Lower lobe of right lung (tissue), 2 donors: ENCODE measurements around the gene IFNL3. TPM values are rescaled to one million over a fixed set of nuclear protein-coding genes. Genes with fewer than 3 reads are reported as not detected.

Experiments
- ATAC-seq, 2 donors: fragments of 200-7000 bp; cut with Tn5 transposase; one replicate each; pipeline ENCODE4 v1.9.1; 2020 to 2022; ENCODE audit warnings: mild to moderate bottlenecking in 2 of 2, moderate library complexity in 2 of 2
- DNase-seq: peaks from one replicate; pipeline ENCODE4 v3.0.0-alpha.2; 2020
- H3K27ac ChIP-seq: fragments of 200-600 bp; one replicate; pipeline ENCODE4 v1.8.0; 2022
- H3K27me3 ChIP-seq: fragments of 200-600 bp; one replicate; pipeline ENCODE4 v1.8.0; 2022; ENCODE audit warnings: low read depth
- H3K36me3 ChIP-seq: fragments of 200-600 bp; one replicate; pipeline ENCODE4 v1.8.0; 2022; ENCODE audit warnings: mild to moderate bottlenecking
- H3K4me1 ChIP-seq: fragments of 200-600 bp; one replicate; pipeline ENCODE4 v1.8.0; 2022
- H3K4me3 ChIP-seq: fragments of 200-600 bp; one replicate; pipeline ENCODE4 v1.8.0; 2022; ENCODE audit warnings: mild to moderate bottlenecking
- H3K9me3 ChIP-seq: fragments of 200-600 bp; one replicate; pipeline ENCODE4 v1.8.0; 2022
- CTCF ChIP-seq: fragments of 200-600 bp; IDR thresholded peaks from one replicate; pipeline ENCODE4 v1.8.0; 2022; ENCODE audit warnings: antibody characterized with exemption, mild to moderate bottlenecking
- intact Hi-C: fragments of 100-400 bp; cut with DNase I; formaldehyde crosslinking; loops from one replicate; pipeline ENCODE4 v1.11.0; 2022
- total RNA-seq: library from RNA; stranded (reverse); fragmentation: NEBNext Ultra II Directional; extraction: Animal tissue kit (Norgen Biotek cat#: 25700); gene quantifications from one replicate; pipeline ENCODE4 v1.2.1, GENCODE V29; 2021
- donor health status: DM: no; HTN: yes; CAD: no; lungs with severe emphysema.

The IFNL3 gene
- total RNA-seq, 1 donor from 2014 or later, result not detected

DNA sequence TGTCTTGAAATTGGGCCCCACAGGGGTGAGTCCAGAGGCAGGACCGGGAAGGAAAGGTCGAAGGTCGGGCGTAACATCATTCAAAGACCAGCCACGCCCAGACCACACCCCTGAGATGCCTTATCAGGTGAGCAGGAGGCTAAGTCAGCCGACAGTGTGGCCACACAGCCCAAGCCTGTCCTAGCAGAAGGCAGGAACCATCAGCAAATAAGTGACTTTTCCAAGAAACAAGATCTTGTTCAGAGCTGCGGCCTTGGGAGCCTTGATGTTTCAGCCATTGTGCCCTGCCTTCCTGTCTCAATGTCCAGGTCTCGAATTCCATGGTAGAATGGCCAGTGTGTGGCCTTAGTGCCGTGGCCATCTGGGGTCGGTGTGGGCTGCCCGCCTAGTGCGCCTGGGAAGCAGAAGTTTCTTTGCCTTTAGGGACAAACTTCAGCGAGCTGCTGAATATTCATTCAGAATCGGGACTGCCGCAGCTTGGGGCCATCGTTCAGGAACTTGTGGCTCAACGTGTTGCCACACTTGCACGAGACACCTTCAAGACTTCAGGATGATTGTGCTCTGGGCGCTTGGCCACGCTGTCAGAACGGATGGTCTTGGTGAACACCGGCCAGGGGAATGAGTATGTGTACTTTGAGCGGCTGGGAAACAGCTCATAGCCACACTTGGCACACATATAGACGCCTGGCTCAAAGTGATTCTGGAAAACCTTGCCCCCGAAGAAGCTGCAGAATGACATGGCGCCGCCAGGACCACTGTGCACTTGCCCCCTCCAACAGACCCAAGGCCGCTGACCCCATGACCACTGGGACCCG, 9.9 kb upstream of the IFNL3 start:
- no peaks in the 10 kb centered on the region for H3K9me3 ChIP-seq
- H3K27ac ChIP-seq, result no peak overlapping the region
- TF ChIP-seq CTCF, result no peak
- no peaks in the 10 kb centered on the region for H3K36me3 ChIP-seq
- peaks cover 21% of the 10 kb centered on the region for H3K27me3 ChIP-seq
- DNase-seq (no peak), ATAC-seq (no peak)
- H3K4me3 ChIP-seq, result no peak overlapping the region
- intact Hi-C loops, result no loop called here
- H3K4me1 ChIP-seq, result no peaks in the 10 kb centered on the region

DNA sequence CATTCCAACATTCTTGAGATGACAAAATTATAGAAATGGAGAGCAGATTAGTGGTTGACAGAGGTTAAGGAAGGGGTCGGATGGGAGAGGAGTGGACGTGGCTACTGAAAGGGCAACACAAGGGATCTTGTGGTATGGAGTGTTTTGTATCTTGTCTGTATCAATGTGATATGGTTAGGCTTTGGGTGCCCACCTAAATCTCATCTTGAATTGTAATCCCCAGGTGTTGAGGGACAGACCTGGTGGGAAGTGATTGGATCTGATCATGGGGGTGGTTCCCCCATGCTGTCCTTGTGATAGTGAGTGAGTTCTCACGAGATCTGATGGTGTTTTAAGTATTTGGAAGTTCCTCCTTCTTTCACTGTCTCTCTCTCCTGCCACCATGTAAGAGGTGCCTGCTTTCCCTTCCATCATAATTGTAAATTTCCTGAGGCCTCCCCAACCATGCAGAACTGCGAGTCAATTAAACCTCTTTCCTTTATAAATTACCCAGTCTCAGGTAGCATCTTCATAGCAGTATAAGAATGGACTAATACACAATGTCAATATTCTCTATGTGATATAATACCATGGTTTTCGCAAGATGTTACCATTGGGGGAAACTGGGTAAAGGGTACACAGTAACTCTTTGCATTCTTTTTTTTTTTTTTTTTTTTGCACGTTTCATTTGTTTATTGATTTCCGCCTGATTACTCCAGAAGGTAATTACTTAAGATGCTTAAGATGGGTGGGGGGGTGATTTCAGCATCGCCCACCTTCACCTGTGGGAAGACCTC, 8.8 kb upstream of the IFNL3 start:
- no peaks in the 10 kb centered on the region for H3K9me3 ChIP-seq
- no peak overlapping the region for H3K4me3 ChIP-seq
- H3K36me3 ChIP-seq, result no peaks in the 10 kb centered on the region
- ATAC-seq, result no peak
- TF ChIP-seq CTCF, result no peak
- intact Hi-C loops, result no loop called here
- no peak overlapping the region for H3K27ac ChIP-seq
- H3K27me3 ChIP-seq, result peaks cover 31% of the 10 kb centered on the region
- DNase-seq, result no peak
- no peaks in the 10 kb centered on the region for H3K4me1 ChIP-seq

- intact Hi-C loops, result no loop called here
- ATAC-seq (no peak), DNase-seq (no peak)
- Histone ChIP-seq H3K27ac (no peak overlapping the region), H3K4me3 (no peak overlapping the region), H3K4me1 (peaks cover 5% of the 10 kb centered on the region), H3K9me3 (no peaks in the 10 kb centered on the region), H3K36me3 (no peaks in the 10 kb centered on the region), H3K27me3 (peaks cover 42% of the 10 kb centered on the region)
- no peak for TF ChIP-seq CTCF
Measured at GRCh38 chr19:39252458-39252857, 7.7 kb upstream of the IFNL3 start.

DNA sequence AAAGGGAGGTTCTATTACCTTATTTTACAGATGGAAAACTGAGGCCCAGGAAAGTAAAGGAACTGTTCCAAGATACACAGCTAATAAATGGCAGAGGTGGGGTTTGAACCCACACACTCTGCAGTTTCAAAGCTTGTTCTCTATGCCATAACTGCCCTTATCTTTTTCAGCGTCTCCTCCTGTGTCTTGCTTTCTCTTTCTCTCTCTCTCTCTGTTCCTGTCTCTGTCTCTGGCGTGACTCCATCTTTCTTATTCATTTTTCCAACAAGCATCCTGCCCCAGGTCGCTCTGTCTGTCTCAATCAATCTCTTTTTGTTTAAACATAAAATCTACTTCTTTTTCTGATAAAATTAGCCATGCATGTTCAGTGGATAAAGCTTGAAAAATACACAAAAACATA, 7.0 kb upstream of the IFNL3 start:
- H3K36me3 ChIP-seq, result no peaks in the 10 kb centered on the region
- intact Hi-C loops, result no loop called here
- H3K4me1 ChIP-seq, result peaks cover 10% of the 10 kb centered on the region
- ATAC-seq (no peak), DNase-seq (no peak)
- H3K27ac ChIP-seq, result no peak overlapping the region
- H3K4me3 ChIP-seq, result no peak overlapping the region
- no peaks in the 10 kb centered on the region for H3K9me3 ChIP-seq
- peaks cover 45% of the 10 kb centered on the region for H3K27me3 ChIP-seq
- TF ChIP-seq CTCF, result no peak

GRCh38 chr19:39251081-39251480, 6.3 kb upstream of the IFNL3 start:
- peaks cover 47% of the 10 kb centered on the region for H3K27me3 ChIP-seq
- no peaks in the 10 kb centered on the region for H3K36me3 ChIP-seq
- no peak for DNase-seq
- no peak overlapping the region for H3K4me3 ChIP-seq
- peaks cover 10% of the 10 kb centered on the region for H3K4me1 ChIP-seq
- TF ChIP-seq CTCF, result no peak
- no peak for ATAC-seq
- no peak overlapping the region for H3K27ac ChIP-seq
- intact Hi-C loops, result no loop called here
- no peaks in the 10 kb centered on the region for H3K9me3 ChIP-seq
